ENCODE results near the gene GCDH.
A peak's percentile ranks its signal among the peaks of the same experiment; 100 is the strongest.

GCDH gene

DNA sequence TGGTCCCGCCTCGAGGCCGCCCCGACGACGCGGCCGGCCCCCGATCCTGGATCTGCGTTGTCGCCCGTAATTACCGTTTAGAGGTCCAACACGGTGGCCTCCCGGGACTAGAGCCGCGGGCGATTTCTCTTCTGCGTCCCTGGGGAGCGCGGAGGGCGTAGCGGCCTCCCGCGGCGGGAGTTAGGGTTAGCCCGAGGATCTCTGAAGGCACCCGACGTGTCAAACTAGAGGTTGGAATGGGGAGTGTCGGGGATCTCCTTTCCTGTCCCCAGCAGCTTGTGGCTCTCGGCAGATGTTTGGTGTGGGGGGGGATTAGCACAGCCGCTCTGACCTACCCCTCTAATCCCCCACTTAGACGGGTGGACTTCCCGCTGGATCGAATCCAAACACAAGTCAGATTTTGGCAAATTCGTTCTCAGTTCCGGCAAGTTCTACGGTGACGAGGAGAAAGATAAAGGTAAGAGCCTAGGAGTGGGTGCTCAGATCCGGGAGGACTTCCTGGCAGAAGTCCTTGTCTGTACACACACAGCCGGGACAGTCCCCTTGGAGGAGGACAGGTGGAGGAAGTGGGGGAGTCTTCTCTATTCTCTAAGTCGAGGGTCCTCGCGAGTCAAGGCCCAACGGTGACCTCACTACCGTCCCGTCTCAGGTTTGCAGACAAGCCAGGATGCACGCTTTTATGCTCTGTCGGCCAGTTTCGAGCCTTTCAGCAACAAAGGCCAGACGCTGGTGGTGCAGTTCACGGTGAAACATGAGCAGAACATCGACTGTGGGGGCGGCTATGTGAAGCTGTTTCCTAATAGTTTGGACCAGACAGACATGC, 48.0 kb downstream of the GCDH start:
- no peak for DNase-seq (ENCODE audit: low spot score)
- FAIRE-seq: no peak

DNA sequence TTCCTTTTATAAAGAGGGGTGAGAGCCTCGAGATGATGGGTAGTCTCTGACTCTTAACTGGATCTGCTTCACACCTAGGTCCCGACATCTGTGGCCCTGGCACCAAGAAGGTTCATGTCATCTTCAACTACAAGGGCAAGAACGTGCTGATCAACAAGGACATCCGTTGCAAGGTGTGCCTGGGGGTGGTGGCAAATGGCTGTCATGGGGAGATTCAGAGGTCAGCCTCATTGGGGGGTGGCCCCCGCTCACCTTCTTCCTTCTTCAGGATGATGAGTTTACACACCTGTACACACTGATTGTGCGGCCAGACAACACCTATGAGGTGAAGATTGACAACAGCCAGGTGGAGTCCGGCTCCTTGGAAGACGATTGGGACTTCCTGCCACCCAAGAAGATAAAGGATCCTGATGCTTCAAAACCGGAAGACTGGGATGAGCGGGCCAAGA, 49.0 kb downstream of the GCDH start:
- FAIRE-seq: no peak
- no peak for DNase-seq (ENCODE audit: low spot score)

DNA sequence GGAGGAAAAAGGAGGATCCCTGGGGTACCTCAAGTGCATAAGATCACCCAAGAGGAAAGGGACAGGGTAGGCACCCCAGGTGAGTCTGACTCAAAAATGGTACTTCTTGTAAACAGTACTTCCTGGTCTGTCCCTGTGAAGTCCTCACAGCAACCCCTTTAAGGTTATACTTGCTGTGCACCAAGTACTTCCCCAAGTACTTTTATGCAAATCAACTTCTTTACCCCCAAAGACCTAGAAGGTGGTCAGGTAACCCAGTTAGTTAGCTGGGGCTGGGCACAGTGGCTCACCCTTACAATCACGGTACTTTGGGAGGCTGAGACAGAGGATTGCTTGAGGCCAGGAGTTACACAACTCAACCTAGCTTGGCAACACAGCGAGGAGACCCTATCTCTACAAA, 49.9 kb downstream of the GCDH start:
- DNase-seq (ENCODE audit: low spot score): no peak

DNA sequence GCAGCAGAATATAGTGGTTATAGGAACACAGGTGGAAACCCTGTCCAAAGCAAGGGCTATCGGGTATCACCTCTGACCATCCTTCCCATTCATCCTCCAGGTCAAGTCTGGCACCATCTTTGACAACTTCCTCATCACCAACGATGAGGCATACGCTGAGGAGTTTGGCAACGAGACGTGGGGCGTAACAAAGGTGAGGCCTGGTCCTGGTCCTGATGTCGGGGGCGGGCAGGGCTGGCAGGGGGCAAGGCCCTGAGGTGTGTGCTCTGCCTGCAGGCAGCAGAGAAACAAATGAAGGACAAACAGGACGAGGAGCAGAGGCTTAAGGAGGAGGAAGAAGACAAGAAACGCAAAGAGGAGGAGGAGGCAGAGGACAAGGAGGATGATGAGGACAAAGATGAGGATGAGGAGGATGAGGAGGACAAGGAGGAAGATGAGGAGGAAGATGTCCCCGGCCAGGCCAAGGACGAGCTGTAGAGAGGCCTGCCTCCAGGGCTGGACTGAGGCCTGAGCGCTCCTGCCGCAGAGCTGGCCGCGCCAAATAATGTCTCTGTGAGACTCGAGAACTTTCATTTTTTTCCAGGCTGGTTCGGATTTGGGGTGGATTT, 52.6 kb downstream of the GCDH start:
- FAIRE-seq (no peak), DNase-seq (ENCODE audit: low spot score) (no peak)

More for the DNA sequence above, 49.9 kb downstream of the GCDH start:
- FAIRE-seq: no peak

DNA sequence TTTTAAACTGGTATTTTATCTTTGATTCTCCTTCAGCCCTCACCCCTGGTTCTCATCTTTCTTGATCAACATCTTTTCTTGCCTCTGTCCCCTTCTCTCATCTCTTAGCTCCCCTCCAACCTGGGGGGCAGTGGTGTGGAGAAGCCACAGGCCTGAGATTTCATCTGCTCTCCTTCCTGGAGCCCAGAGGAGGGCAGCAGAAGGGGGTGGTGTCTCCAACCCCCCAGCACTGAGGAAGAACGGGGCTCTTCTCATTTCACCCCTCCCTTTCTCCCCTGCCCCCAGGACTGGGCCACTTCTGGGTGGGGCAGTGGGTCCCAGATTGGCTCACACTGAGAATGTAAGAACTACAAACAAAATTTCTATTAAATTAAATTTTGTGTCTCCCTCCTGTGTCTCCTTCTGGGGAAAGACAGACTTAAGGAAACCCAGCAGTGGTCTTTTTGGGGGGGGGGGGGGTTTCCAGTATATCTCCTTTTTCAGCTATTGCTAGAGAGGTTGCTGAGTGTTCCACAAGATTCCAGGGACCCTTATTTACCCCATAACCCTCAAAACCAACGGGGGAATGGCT, 53.2 kb downstream of the GCDH start:
- DNase-seq (ENCODE audit: low spot score): no peak
- FAIRE-seq: no peak

DNA sequence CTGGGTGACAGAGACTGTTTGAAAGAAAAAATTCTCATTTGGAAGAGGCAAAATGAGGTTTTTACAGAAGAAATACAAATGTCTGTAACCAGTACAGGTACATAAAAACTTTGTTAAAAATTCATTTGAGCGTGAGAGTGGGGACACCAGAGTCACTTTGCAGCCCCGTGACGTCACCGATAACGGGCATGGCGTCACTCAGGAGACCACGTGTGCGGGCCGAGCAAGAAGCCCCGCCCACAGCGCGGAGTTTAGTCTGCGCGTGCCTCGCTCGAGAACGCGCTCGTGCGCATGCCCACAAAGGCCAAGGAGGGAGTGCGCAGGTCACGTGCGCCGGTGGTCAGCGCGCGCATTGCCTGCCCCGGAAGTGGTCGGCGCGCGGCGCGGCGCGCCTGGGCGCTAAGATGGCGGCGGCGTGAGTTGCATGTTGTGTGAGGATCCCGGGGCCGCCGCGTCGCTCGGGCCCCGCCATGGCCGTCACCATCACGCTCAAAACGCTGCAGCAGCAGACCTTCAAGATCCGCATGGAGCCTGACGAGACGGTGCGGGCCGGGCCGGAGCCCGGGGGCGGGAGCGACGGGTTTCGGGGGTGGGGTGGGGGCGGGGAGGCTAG, 54.6 kb downstream of the GCDH start, which contains the start of gene RAD23A:
TSS of gene RAD23A (plus strand) at position 384 of the 613 bp plus-strand sequence. CDS start at position 471, 87 bp downstream.
- FAIRE-seq: peak; percentile 28
- peak; percentile 92 for DNase-seq (ENCODE audit: low spot score)

DNA sequence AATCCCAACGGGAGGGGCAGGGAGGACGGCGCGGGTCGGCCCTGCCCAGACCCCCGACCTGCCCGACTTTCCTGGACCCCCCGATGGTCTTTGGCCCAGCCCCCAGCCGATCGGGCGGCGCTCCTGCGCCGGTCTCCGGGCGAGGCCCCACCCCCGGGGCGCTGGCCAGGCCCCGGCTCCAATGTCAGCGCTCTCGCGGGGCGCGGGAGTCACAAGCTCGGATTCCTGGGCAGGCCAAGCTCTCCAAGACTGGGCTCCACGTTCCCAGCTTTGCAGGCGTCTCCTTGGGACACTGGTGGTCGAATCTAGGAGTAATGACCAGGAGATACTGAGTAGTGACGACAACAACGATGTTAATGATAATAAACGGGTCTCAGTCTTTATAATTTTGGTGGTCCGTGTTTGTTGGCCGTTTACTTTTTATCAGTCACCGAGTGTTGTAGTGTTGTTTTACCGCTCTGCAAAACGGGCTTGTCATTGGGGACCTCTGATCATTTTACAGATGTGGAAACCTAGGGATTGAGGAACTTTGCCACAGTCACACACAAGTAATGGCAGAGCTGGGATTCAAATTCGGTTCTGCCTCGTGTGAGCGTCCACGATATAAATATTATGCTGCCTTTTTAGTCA, 55.2 kb downstream of the GCDH start:
- DNase-seq (ENCODE audit: low spot score) (peak; percentile 64), FAIRE-seq (no peak)

DNA sequence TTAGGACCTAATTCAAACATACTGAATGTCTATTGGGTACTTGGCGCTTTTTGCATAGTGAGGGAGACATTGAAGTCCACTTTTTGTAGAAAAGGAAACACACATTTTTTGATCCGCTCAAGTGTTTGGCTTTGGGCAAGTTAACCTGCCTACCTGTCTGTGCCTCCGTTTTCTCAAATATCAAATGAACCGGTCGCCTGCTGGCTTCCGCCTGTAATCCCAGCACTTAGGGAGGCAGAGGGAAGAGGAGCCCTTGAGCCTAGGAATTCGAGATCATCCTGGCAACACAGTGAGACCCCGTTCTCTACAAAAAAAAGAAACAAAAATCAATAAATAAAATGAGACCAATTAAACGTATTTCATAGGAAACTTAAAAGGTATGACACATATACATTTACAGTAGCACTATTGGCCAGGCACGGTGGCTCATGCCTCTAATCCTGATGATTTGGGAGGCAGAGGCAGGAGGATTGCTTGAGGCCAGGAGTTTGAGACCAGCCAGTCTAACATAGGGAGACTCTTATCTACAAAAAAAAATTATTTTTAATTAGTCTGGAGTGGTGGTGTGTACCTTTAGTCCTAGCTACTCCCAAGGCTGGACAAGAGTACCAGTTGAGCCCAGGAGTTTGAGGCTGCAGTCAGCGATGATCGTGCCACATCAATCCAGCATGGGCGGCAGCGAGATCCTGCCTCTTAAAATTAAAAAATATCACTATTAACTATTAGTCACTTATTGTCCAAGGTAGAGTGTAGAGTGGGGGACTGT, 56.0 kb downstream of the GCDH start:
- DNase-seq (ENCODE audit: low spot score): no peak
- no peak for FAIRE-seq

DNA sequence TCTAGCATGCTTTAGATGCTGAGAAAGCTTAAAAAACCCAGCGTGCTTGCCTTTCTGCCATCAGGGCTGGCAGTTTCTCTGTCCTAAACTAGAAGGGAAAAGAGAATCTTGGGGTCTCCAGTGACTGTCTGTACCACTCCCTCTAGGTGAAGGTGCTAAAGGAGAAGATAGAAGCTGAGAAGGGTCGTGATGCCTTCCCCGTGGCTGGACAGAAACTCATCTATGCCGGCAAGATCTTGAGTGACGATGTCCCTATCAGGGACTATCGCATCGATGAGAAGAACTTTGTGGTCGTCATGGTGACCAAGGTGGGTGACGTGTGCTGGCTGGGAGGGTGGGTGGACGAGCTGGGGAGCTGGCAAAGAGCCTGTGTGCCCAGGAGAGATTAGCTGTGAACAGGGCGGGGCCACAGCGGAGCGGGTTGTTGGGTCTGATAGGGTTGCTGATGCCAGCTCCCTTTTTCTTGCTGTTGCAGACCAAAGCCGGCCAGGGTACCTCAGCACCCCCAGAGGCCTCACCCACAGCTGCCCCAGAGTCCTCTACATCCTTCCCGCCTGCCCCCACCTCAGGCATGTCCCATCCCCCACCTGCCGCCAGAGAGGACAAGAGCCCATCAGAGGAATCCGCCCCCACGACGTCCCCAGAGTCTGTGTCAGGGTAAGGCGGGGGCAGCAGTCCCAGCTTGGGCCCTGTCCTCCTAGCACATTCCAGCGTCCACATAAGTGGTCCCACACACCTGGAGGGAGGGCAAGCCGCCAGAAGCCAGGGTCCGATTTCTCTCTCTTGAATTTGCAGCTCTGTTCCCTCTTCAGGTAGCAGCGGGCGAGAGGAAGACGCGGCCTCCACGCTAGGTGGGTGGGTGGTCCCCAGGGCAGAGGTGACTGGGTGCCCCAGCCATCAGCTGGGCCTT, 57.0 kb downstream of the GCDH start:
- FAIRE-seq (no peak), DNase-seq (ENCODE audit: low spot score) (no peak)

DNA sequence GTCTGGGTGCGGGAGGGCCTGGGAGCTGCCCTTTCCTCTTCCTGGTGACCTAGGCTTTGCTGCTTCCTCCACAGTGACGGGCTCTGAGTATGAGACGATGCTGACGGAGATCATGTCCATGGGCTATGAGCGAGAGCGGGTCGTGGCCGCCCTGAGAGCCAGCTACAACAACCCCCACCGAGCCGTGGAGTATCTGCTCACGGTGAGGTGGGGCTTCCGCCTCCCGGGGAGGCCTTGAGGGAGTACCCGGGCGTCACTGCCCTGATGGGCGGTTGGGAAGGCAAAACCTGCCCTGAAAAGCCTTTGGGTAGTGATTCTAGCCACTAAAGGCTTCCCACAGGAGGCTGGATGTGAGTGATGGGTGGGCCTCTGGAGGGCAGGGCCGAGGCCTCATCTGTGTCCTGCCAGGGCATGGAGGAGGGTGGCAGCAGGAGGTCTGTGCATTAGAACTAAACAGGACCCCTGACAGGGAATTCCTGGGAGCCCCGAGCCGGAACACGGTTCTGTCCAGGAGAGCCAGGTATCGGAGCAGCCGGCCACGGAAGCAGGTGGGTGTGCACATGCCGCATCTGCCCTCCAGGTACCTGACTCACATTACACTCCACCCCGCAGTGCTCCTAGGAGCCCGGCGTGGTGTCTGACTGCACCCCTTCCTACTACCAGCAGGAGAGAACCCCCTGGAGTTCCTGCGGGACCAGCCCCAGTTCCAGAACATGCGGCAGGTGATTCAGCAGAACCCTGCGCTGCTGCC, 57.8 kb downstream of the GCDH start:
- DNase-seq (ENCODE audit: low spot score) (no peak), FAIRE-seq (no peak)
